ENCODE results near the gene COL11A1. TPM values are rescaled to one million over a fixed set of nuclear protein-coding genes. Genes with fewer than 3 reads are reported as not detected.

The COL11A1 gene
- total RNA-seq, 1 experiment from 2014 or later = 0.05 TPM

GRCh38 chr1:102872526-102872925 lies 235.8 kb downstream of the COL11A1 start:
- H3K36me3 ChIP-seq (ENCODE audit: control insufficient read depth in 1 of 2, insufficient read depth in 2 of 2, low read length in 2 of 2) = no peaks in the 10 kb centered on the region
- no peaks in the 10 kb centered on the region for H3K9me2 ChIP-seq (ENCODE audit: insufficient read depth)
- TF ChIP-seq SP1 (IDR thresholded peaks at IDR 0.05; ENCODE audit: low read depth) = no peak
- TF ChIP-seq SIN3A (IDR thresholded peaks at IDR 0.05; ENCODE audit: low read depth) = no peak
- no peak for TF ChIP-seq POLR2A (IDR thresholded peaks at IDR 0.05; ENCODE audit: borderline replicate concordance, extremely low read depth, insufficient read depth, insufficient read length)
- no peak for TF ChIP-seq MAX (IDR thresholded peaks at IDR 0.05)
- TF ChIP-seq FOSL1 (IDR thresholded peaks at IDR 0.05; ENCODE audit: low read depth) = no peak
- no peak for TF ChIP-seq SRF (IDR thresholded peaks at IDR 0.05; ENCODE audit: low read depth)
- TF ChIP-seq REST (IDR thresholded peaks at IDR 0.05; ENCODE audit: low read depth) = no peak
- no peak for TF ChIP-seq ELF1 (IDR thresholded peaks at IDR 0.05; ENCODE audit: borderline replicate concordance, low read depth)
- TF ChIP-seq TCF7L2 (IDR thresholded peaks at IDR 0.05; ENCODE audit: borderline replicate concordance, extremely low read depth, insufficient read depth, insufficient read length) = no peak
- TF ChIP-seq EZH2phosphoT487 (IDR thresholded peaks at IDR 0.05; ENCODE audit: borderline replicate concordance) = no peak
- TF ChIP-seq ZFX (IDR thresholded peaks at IDR 0.05) = no peak
- TF ChIP-seq POLR2AphosphoS5 (IDR thresholded peaks at IDR 0.05; ENCODE audit: low read depth, low read length) = no peak
- TF ChIP-seq ZBTB33 (IDR thresholded peaks at IDR 0.05; ENCODE audit: extremely low read depth, insufficient replicate concordance, low read length) = no peak
- no peak for TF ChIP-seq CEBPB (IDR thresholded peaks at IDR 0.05; ENCODE audit: low read depth)
- no peak for TF ChIP-seq JUND (IDR thresholded peaks at IDR 0.05)
- no peak for TF ChIP-seq YY1 (IDR thresholded peaks at IDR 0.05; ENCODE audit: extremely low read depth, insufficient replicate concordance, low read depth, low read length)
- no peak overlapping the region for H3K27ac ChIP-seq (ENCODE audit: low read depth, low read length)
- H3K27me3 ChIP-seq (ENCODE audit: insufficient read depth, low read length) = no peaks in the 10 kb centered on the region
- H4K20me1 ChIP-seq (ENCODE audit: insufficient read depth) = no peaks in the 10 kb centered on the region
- DNase-seq (ENCODE audit: low read depth, low spot score) (no peak), ATAC-seq (no peak)
- H3K9me3 ChIP-seq (ENCODE audit: control insufficient read depth in 1 of 2, insufficient read depth in 1 of 2, low read depth in 1 of 2, low read length in 2 of 2) = no peaks in the 10 kb centered on the region
- ChIA-PET CTCF (no interaction called here), RAD21 (ENCODE audit: low non-redundant PET in 1 of 2, low total read pairs in 2 of 2, uncharacterized antibody in 2 of 2, unreplicated experiment in 2 of 2) (no interaction called here), POLR2A (no interaction called here)
- H3K4me2 ChIP-seq (ENCODE audit: low read length) = no peak overlapping the region
- no TSS peak for BruUV-seq (replicated peaks)
- no peaks in the 10 kb centered on the region for H3K4me1 ChIP-seq (ENCODE audit: control insufficient read depth in 1 of 2, insufficient read depth in 2 of 2, low read length in 2 of 2)
- H2AFZ ChIP-seq (ENCODE audit: low read depth, low read length, poor library complexity, severe bottlenecking) = no peak overlapping the region
- no peaks in the 10 kb centered on the region for H3K79me2 ChIP-seq (ENCODE audit: insufficient read depth, low read length)
- intact Hi-C loops (cut with micrococcal nuclease) = no loop called here
- H3K9ac ChIP-seq (ENCODE audit: low read length) = no peak overlapping the region
- no peak overlapping the region for H3K4me3 ChIP-seq (replicated peaks in 1 of 2; ENCODE audit: low read depth in 1 of 2, low read length in 2 of 2)
